ENCODE results near the gene PRICKLE1.

- TF ChIP-seq CTCF (conservative IDR thresholded peaks at IDR 0.05; ENCODE audit: low read depth, low read length) (no peak), CEBPB (IDR thresholded peaks at IDR 0.05; ENCODE audit: low read depth, low read length) (no peak), POLR2A (IDR thresholded peaks at IDR 0.05; ENCODE audit: low read depth, low read length) (no peak), BHLHE40 (IDR thresholded peaks at IDR 0.05; ENCODE audit: low read depth, low read length) (no peak), RAD21 (IDR thresholded peaks at IDR 0.05; ENCODE audit: low read length) (no peak), MAFK (IDR thresholded peaks at IDR 0.05; ENCODE audit: low read depth, low read length) (no peak), CHD1 (IDR thresholded peaks at IDR 0.05; ENCODE audit: low read depth, low read length) (no peak), RFX5 (IDR thresholded peaks at IDR 0.05; ENCODE audit: low read depth, low read length) (no peak), USF2 (IDR thresholded peaks at IDR 0.05; ENCODE audit: low read depth, low read length) (no peak), NFE2L2 (IDR thresholded peaks at IDR 0.05; ENCODE audit: low read depth, low read length) (no peak), MXI1 (IDR thresholded peaks at IDR 0.05; ENCODE audit: borderline replicate concordance, low read depth, low read length) (no peak)
Measured at GRCh38 chr12:42508913-42509460, 80.6 kb downstream of the PRICKLE1 start.
